SKM-1 (cell line): Measurements from ENCODE around the gene MXD1.
A peak's percentile ranks its signal among the peaks of the same experiment; 100 is the strongest.

Source experiments
- DNase-seq: peaks from one replicate; lab custom pipeline; 2025; ENCODE audit not compliant: unreplicated experiment; lab: John Stamatoyannopoulos, UW

Gene MXD1

GRCh38 chr2:69933254-69933828 lies 18.4 kb downstream of the MXD1 start:
- peak; percentile 52 for DNase-seq

GRCh38 chr2:69933839-69934613 lies 19.1 kb downstream of the MXD1 start:
- DNase-seq: no peak

GRCh38 chr2:69934614-69934908 lies 19.7 kb downstream of the MXD1 start:
- DNase-seq: no peak

- no peak for DNase-seq
Measured at GRCh38 chr2:69935011-69935410, 20.1 kb downstream of the MXD1 start.

GRCh38 chr2:69936906-69937305 lies 22.0 kb downstream of the MXD1 start:
- no peak for DNase-seq

- no peak for DNase-seq
Measured at GRCh38 chr2:69937968-69938367, 23.1 kb downstream of the MXD1 start.

GRCh38 chr2:69939722-69940121 lies 24.8 kb downstream of the MXD1 start:
- no peak for DNase-seq

- DNase-seq: no peak
Measured at GRCh38 chr2:69940691-69941090, 25.8 kb downstream of the MXD1 start.

- DNase-seq: no peak
Measured at GRCh38 chr2:69943000-69943842, 28.3 kb downstream of the MXD1 start.

- no peak for DNase-seq
Measured at GRCh38 chr2:69943843-69944525, 29.1 kb downstream of the MXD1 start.

- DNase-seq: no peak
Measured at GRCh38 chr2:69944756-69945155, 29.8 kb downstream of the MXD1 start.

GRCh38 chr2:69945441-69945840 lies 30.5 kb downstream of the MXD1 start:
- peak; percentile 34 for DNase-seq

GRCh38 chr2:69945941-69946340 lies 31.0 kb downstream of the MXD1 start:
- DNase-seq: no peak

GRCh38 chr2:69946351-69947324 lies 31.7 kb downstream of the MXD1 start:
- DNase-seq: no peak

- DNase-seq: no peak
Measured at GRCh38 chr2:69947325-69947931, 32.5 kb downstream of the MXD1 start.

- DNase-seq: no peak
Measured at GRCh38 chr2:69948032-69948962, 33.4 kb downstream of the MXD1 start.

GRCh38 chr2:69948963-69949645 lies 34.2 kb downstream of the MXD1 start:
- no peak for DNase-seq

- DNase-seq: no peak
Measured at GRCh38 chr2:69950241-69950640, 35.3 kb downstream of the MXD1 start.
